ENCODE data around the gene ABHD16A. TPM values are rescaled to one million over a fixed set of nuclear protein-coding genes. Genes with fewer than 3 reads are reported as not detected.

ABHD16A gene
- total RNA-seq, 4 donors from 2014 or later: 37.1 to 62.1 (median 49.9) TPM

- Histone ChIP-seq H3K4me3 (no peak overlapping the region), H3K4me1 (no peaks in the 10 kb centered on the region), H3K27me3 (no peaks in the 10 kb centered on the region), H3K27ac (no peak overlapping the region), H3K36me3 (peaks cover 8 to 99% (median 69%) of the 10 kb centered on the region in 3 donors), H3K9me3 (no peaks in the 10 kb centered on the region)
- DNase-seq (ENCODE audit: low spot score in 2 of 2): no peak
- 73 to 84% methylated on average over 9 of the region's 9 CpGs for WGBS, 2 donors
- TF ChIP-seq POLR2A (IDR thresholded peaks at IDR 0.05): no peak
- TF ChIP-seq CTCF (IDR thresholded peaks at IDR 0.05): no peak
- TF ChIP-seq EP300 (IDR thresholded peaks at IDR 0.05): no peak
Observed at GRCh38 chr6:31639043-31639442, 64.1 kb downstream of the ABHD16A start.

Small RNA genes lying within 50 kb of the gene (small RNA-seq; reads per million reads assigned to genes)
- gene LY6G6D (not detected), gene MIR4646 (not detected), gene RF00019 (not detected)

Other genes with a start within 250 kb of the ABHD16A start
- 1 to 10 TPM; 1.0 to 8.0 (median 4.1) TPM for gene MICB, start 205.2 kb downstream of the ABHD16A start, total RNA-seq
- gene MCCD1, start 174.4 kb downstream of the ABHD16A start, total RNA-seq: not detected
- gene DDX39B, start 161.3 kb downstream of the ABHD16A start, total RNA-seq: 100 to 1,000 TPM; 306 to 436 (median 358) TPM
- gene ATP6V1G2, start 156.7 kb downstream of the ABHD16A start, total RNA-seq: 1 to 10 TPM in 3 of 4 donors, under 1 TPM in 1; 0.60 to 3.8 (median 2.2) TPM
- gene NFKBIL1, start 155.7 kb downstream of the ABHD16A start, total RNA-seq: 10 to 100 TPM; 26.2 to 30.2 (median 27.7) TPM
- gene LTA, start 131.0 kb downstream of the ABHD16A start, total RNA-seq: not detected
- gene TNF, start 127.8 kb downstream of the ABHD16A start, total RNA-seq: not detected
- not detected for gene LTB, start 120.9 kb downstream of the ABHD16A start, total RNA-seq
- 10 to 100 TPM; 15.7 to 86.5 (median 20.8) TPM for gene LST1, start 117.0 kb downstream of the ABHD16A start, total RNA-seq
- not detected for gene NCR3, start 110.3 kb downstream of the ABHD16A start, total RNA-seq
- 10 to 100 TPM; 27.1 to 66.3 (median 50.4) TPM for gene AIF1, start 88.1 kb downstream of the ABHD16A start, total RNA-seq
- gene PRRC2A, start 82.6 kb downstream of the ABHD16A start, total RNA-seq: 100 to 1,000 TPM in 2 of 4 donors, 10 to 100 TPM in 2; 71.4 to 113 (median 88.0) TPM
- gene BAG6, start 50.7 kb downstream of the ABHD16A start, total RNA-seq: 100 to 1,000 TPM; 189 to 228 (median 210) TPM
- gene APOM, start 47.4 kb downstream of the ABHD16A start, total RNA-seq: 1 to 10 TPM in 1 of 4 donors, under 1 TPM in 2, not detected in 1; 0.63 to 2.0 (median 0.90) TPM
- 10 to 100 TPM; 13.8 to 23.3 (median 20.5) TPM for gene C6orf47, start 42.5 kb downstream of the ABHD16A start, total RNA-seq
- 10 to 100 TPM; 18.8 to 30.0 (median 26.5) TPM for gene GPANK1, start 38.3 kb downstream of the ABHD16A start, total RNA-seq
- 100 to 1,000 TPM; 183 to 207 (median 188) TPM for gene CSNK2B, start 37.2 kb downstream of the ABHD16A start, total RNA-seq
- 10 to 100 TPM in 2 of 4 donors, 1 to 10 TPM in 2; 7.6 to 13.0 (median 9.8) TPM for gene LY6G5B, start 33.3 kb downstream of the ABHD16A start, total RNA-seq
- gene LY6G5C, start 22.3 kb downstream of the ABHD16A start, total RNA-seq: under 1 TPM in 1 of 4 donors, not detected in 3; 0.84 TPM
- gene LY6G6F, start 3.5 kb upstream of the ABHD16A start, total RNA-seq: not detected
- not detected for gene LY6G6D, start 12.0 kb upstream of the ABHD16A start, total RNA-seq
- gene LY6G6C, start 18.4 kb upstream of the ABHD16A start, total RNA-seq: not detected
- gene MPIG6B, start 20.0 kb upstream of the ABHD16A start, total RNA-seq: not detected
- 100 to 1,000 TPM; 134 to 193 (median 166) TPM for gene DDAH2, start 26.0 kb upstream of the ABHD16A start, total RNA-seq
- gene CLIC1, start 33.2 kb upstream of the ABHD16A start, total RNA-seq: 100 to 1,000 TPM; 216 to 341 (median 246) TPM
- gene MSH5, start 36.7 kb upstream of the ABHD16A start, total RNA-seq: 10 to 100 TPM; 12.2 to 25.5 (median 18.4) TPM
- 1 to 10 TPM in 3 of 4 donors, not detected in 1; 1.5 to 5.5 (median 4.8) TPM for gene SAPCD1, start 59.3 kb upstream of the ABHD16A start, total RNA-seq
- gene VWA7, start 74.0 kb upstream of the ABHD16A start, total RNA-seq: under 1 TPM; 0.21 to 0.66 (median 0.35) TPM
- gene VARS1, start 92.4 kb upstream of the ABHD16A start, total RNA-seq: 10 to 100 TPM; 40.8 to 58.6 (median 50.1) TPM
- gene LSM2, start 103.6 kb upstream of the ABHD16A start, total RNA-seq: 10 to 100 TPM; 23.9 to 31.8 (median 28.4) TPM
- gene HSPA1L, start 112.0 kb upstream of the ABHD16A start, total RNA-seq: 1 to 10 TPM in 2 of 4 donors, under 1 TPM in 2; 0.20 to 2.4 (median 1.2) TPM
- gene HSPA1A, start 112.2 kb upstream of the ABHD16A start, total RNA-seq: 100 to 1,000 TPM; 170 to 304 (median 221) TPM
- 100 to 1,000 TPM; 134 to 186 (median 168) TPM for gene HSPA1B, start 124.4 kb upstream of the ABHD16A start, total RNA-seq
- gene NEU1, start 159.5 kb upstream of the ABHD16A start, total RNA-seq: 10 to 100 TPM; 25.8 to 44.6 (median 33.8) TPM
- under 1 TPM in 3 of 4 donors, not detected in 1; 0.22 to 0.84 (median 0.59) TPM for gene SLC44A4, start 175.7 kb upstream of the ABHD16A start, total RNA-seq
- 10 to 100 TPM; 38.2 to 63.9 (median 46.8) TPM for gene EHMT2, start 194.4 kb upstream of the ABHD16A start, total RNA-seq
- gene ZBTB12, start 198.8 kb upstream of the ABHD16A start, total RNA-seq: 1 to 10 TPM in 3 of 4 donors, under 1 TPM in 1; 0.63 to 3.5 (median 2.9) TPM
- gene C2, start 224.4 kb upstream of the ABHD16A start, total RNA-seq: 10 to 100 TPM in 1 of 4 donors, 1 to 10 TPM in 3; 4.6 to 17.4 (median 6.1) TPM
- gene CFB, start 242.8 kb upstream of the ABHD16A start, total RNA-seq: 10 to 100 TPM; 15.7 to 66.5 (median 26.2) TPM

All from tibial nerve (tissue), 4 donors.